ENCODE measurements around the gene CCND1.

CCND1 gene

GRCh38 chr11:69665669-69666068, 24.7 kb downstream of the CCND1 start:
- no peak for DNase-seq (ENCODE audit: low read depth)
- H3K4me3 ChIP-seq (ENCODE audit: control insufficient read depth, low read depth, low read length) = no peak overlapping the region
- TF ChIP-seq CTCF (conservative IDR thresholded peaks at IDR 0.05; ENCODE audit: control insufficient read depth, insufficient read depth, low read depth, low read length) = no peak

- H3K4me3 ChIP-seq (ENCODE audit: control insufficient read depth, low read depth, low read length) = no peak overlapping the region
- TF ChIP-seq CTCF (conservative IDR thresholded peaks at IDR 0.05; ENCODE audit: control insufficient read depth, insufficient read depth, low read depth, low read length) = no peak
- DNase-seq (ENCODE audit: low read depth) = no peak
These were observed 25.3 kb downstream of the CCND1 start for GRCh38 chr11:69666261-69666660.

- TF ChIP-seq CTCF (conservative IDR thresholded peaks at IDR 0.05; ENCODE audit: control insufficient read depth, insufficient read depth, low read depth, low read length) = no peak
- no peak for DNase-seq (ENCODE audit: low read depth)
These were observed 26.0 kb downstream of the CCND1 start for GRCh38 chr11:69666752-69667536.

GRCh38 chr11:69667619-69668604, 27.0 kb downstream of the CCND1 start:
- no peak for TF ChIP-seq CTCF (conservative IDR thresholded peaks at IDR 0.05; ENCODE audit: control insufficient read depth, insufficient read depth, low read depth, low read length)
- H3K4me3 ChIP-seq (ENCODE audit: control insufficient read depth, low read depth, low read length) = no peak overlapping the region
- no peak for DNase-seq (ENCODE audit: low read depth)

More at GRCh38 chr11:69666752-69667536, 26.0 kb downstream of the CCND1 start:
- H3K4me3 ChIP-seq (ENCODE audit: control insufficient read depth, low read depth, low read length) = no peak overlapping the region

GRCh38 chr11:69669486-69669885, 28.5 kb downstream of the CCND1 start:
- TF ChIP-seq CTCF (conservative IDR thresholded peaks at IDR 0.05; ENCODE audit: control insufficient read depth, insufficient read depth, low read depth, low read length) = no peak
- H3K4me3 ChIP-seq (ENCODE audit: control insufficient read depth, low read depth, low read length) = no peak overlapping the region
- DNase-seq (ENCODE audit: low read depth) = no peak

- peak; percentile 88 for DNase-seq (ENCODE audit: low read depth)
- peak; percentile 92 for TF ChIP-seq CTCF (conservative IDR thresholded peaks at IDR 0.05; ENCODE audit: control insufficient read depth, insufficient read depth, low read depth, low read length)
- no peak overlapping the region for H3K4me3 ChIP-seq (ENCODE audit: control insufficient read depth, low read depth, low read length)
These were observed 29.3 kb downstream of the CCND1 start for GRCh38 chr11:69670158-69670845.
